Measurements from ENCODE around the gene B4GALNT3. TPM values are rescaled to one million over a fixed set of nuclear protein-coding genes. Genes with fewer than 3 reads are reported as not detected.
A peak's percentile ranks its signal among the peaks of the same experiment; 100 is the strongest.

B4GALNT3 gene
- total and polyA plus RNA-seq, 2 experiments from 2014 or later: 0.11 TPM; not detected in 1

- no peaks in the 10 kb centered on the region for H4K20me1 ChIP-seq (ENCODE audit: insufficient read depth)
- no peak for TF ChIP-seq EZH2phosphoT487 (IDR thresholded peaks at IDR 0.05; ENCODE audit: insufficient read depth, low read depth)
- TF ChIP-seq EZH2 (IDR thresholded peaks at IDR 0.05; ENCODE audit: insufficient read depth, poor library complexity, severe bottlenecking): no peak
- H3K27me3 ChIP-seq (replicated peaks; ENCODE audit: insufficient read depth): no peaks in the 10 kb centered on the region
- no peaks in the 10 kb centered on the region for H3K79me2 ChIP-seq (ENCODE audit: insufficient read depth)
- no peak overlapping the region for H3K4me2 ChIP-seq (ENCODE audit: unreplicated experiment)
- no peaks in the 10 kb centered on the region for H3F3A ChIP-seq (ENCODE audit: insufficient read depth)
- H3K4me3 ChIP-seq: no peak overlapping the region
- no peak overlapping the region for H3K9ac ChIP-seq
- in situ Hi-C loops (cut with MboI): loop anchor here (10.0 kb wide), 1 partner anchor 92 kb away; no protein-coding TSS in a partner anchor
- DNase-seq: peak; percentile 62
- 59 to 60% methylated on average over 16 of the region's 16 CpGs for WGBS, 2 experiments (ENCODE audit: low coverage in 1 of 2, low lambda C conversion rate in 2 of 2, missing lambda C conversion rate in 2 of 2)
- no peaks in the 10 kb centered on the region for H3K36me3 ChIP-seq (ENCODE audit: low read depth)
- H3K4me1 ChIP-seq (ENCODE audit: insufficient read depth): no peaks in the 10 kb centered on the region
- H2AFZ ChIP-seq: no peak overlapping the region
- H3K9me3 ChIP-seq (ENCODE audit: low read depth): no peaks in the 10 kb centered on the region
- H3K9me2 ChIP-seq (ENCODE audit: insufficient read depth): no peaks in the 10 kb centered on the region
- H3K27ac ChIP-seq: no peak overlapping the region
Measured at GRCh38 chr12:442235-442884, 17.4 kb upstream of the B4GALNT3 start.

- no peaks in the 10 kb centered on the region for H3K79me2 ChIP-seq (ENCODE audit: insufficient read depth)
- TF ChIP-seq EZH2phosphoT487 (IDR thresholded peaks at IDR 0.05; ENCODE audit: insufficient read depth, low read depth) (no peak), EZH2 (IDR thresholded peaks at IDR 0.05; ENCODE audit: insufficient read depth, poor library complexity, severe bottlenecking) (no peak)
- no peak overlapping the region for H3K9ac ChIP-seq
- H3K36me3 ChIP-seq (ENCODE audit: low read depth): no peaks in the 10 kb centered on the region
- no peaks in the 10 kb centered on the region for H3F3A ChIP-seq (ENCODE audit: insufficient read depth)
- no peak overlapping the region for H3K27ac ChIP-seq
- in situ Hi-C loops (cut with MboI): loop anchor here (5.0 to 10.0 kb wide), 2 partner anchors 88 to 105 kb away; no protein-coding TSS in a partner anchor
- no peak overlapping the region for H3K4me2 ChIP-seq (ENCODE audit: unreplicated experiment)
- no peak overlapping the region for H2AFZ ChIP-seq
- WGBS, 2 experiments (ENCODE audit: low coverage in 1 of 2, low lambda C conversion rate in 2 of 2, missing lambda C conversion rate in 2 of 2): 71 to 75% methylated on average over 1 of the region's 1 CpG
- H3K27me3 ChIP-seq (replicated peaks; ENCODE audit: insufficient read depth): peaks cover 30% of the 10 kb centered on the region
- no peaks in the 10 kb centered on the region for H3K4me1 ChIP-seq (ENCODE audit: insufficient read depth)
- H3K9me3 ChIP-seq (ENCODE audit: low read depth): no peaks in the 10 kb centered on the region
- H4K20me1 ChIP-seq (ENCODE audit: insufficient read depth): no peaks in the 10 kb centered on the region
- no peak overlapping the region for H3K4me3 ChIP-seq
- peak; percentile 50 for DNase-seq
- H3K9me2 ChIP-seq (ENCODE audit: insufficient read depth): no peaks in the 10 kb centered on the region
Measured at GRCh38 chr12:447141-447540, 12.6 kb upstream of the B4GALNT3 start.

GRCh38 chr12:449203-449602 lies 10.5 kb upstream of the B4GALNT3 start:
- no peak overlapping the region for H2AFZ ChIP-seq
- no peaks in the 10 kb centered on the region for H3K36me3 ChIP-seq (ENCODE audit: low read depth)
- no peaks in the 10 kb centered on the region for H3K4me1 ChIP-seq (ENCODE audit: insufficient read depth)
- H3K9me2 ChIP-seq (ENCODE audit: insufficient read depth): no peaks in the 10 kb centered on the region
- TF ChIP-seq EZH2phosphoT487 (IDR thresholded peaks at IDR 0.05; ENCODE audit: insufficient read depth, low read depth) (no peak), EZH2 (IDR thresholded peaks at IDR 0.05; ENCODE audit: insufficient read depth, poor library complexity, severe bottlenecking) (no peak)
- no peak for DNase-seq
- no peaks in the 10 kb centered on the region for H3F3A ChIP-seq (ENCODE audit: insufficient read depth)
- H4K20me1 ChIP-seq (ENCODE audit: insufficient read depth): no peaks in the 10 kb centered on the region
- no peaks in the 10 kb centered on the region for H3K79me2 ChIP-seq (ENCODE audit: insufficient read depth)
- WGBS, 2 experiments (ENCODE audit: low coverage in 1 of 2, low lambda C conversion rate in 2 of 2, missing lambda C conversion rate in 2 of 2): 70 to 75% methylated on average over 4 of the region's 4 CpGs
- no peak overlapping the region for H3K9ac ChIP-seq
- no peak overlapping the region for H3K4me3 ChIP-seq
- peaks cover 30% of the 10 kb centered on the region for H3K27me3 ChIP-seq (replicated peaks; ENCODE audit: insufficient read depth)
- no peaks in the 10 kb centered on the region for H3K9me3 ChIP-seq (ENCODE audit: low read depth)
- H3K4me2 ChIP-seq (ENCODE audit: unreplicated experiment): no peak overlapping the region
- in situ Hi-C loops (cut with MboI): loop anchor here (5.0 to 10.0 kb wide), 2 partner anchors 86 to 103 kb away; no protein-coding TSS in a partner anchor
- H3K27ac ChIP-seq: no peak overlapping the region

- Histone ChIP-seq H3K9me2 (ENCODE audit: insufficient read depth) (no peaks in the 10 kb centered on the region), H2AFZ (no peak overlapping the region), H3K9ac (no peak overlapping the region), H3K36me3 (ENCODE audit: low read depth) (no peaks in the 10 kb centered on the region), H3K4me2 (ENCODE audit: unreplicated experiment) (no peak overlapping the region), H3K4me3 (no peak overlapping the region), H4K20me1 (ENCODE audit: insufficient read depth) (no peaks in the 10 kb centered on the region), H3K79me2 (ENCODE audit: insufficient read depth) (no peaks in the 10 kb centered on the region), H3K4me1 (ENCODE audit: insufficient read depth) (no peaks in the 10 kb centered on the region), H3F3A (ENCODE audit: insufficient read depth) (no peaks in the 10 kb centered on the region), H3K9me3 (ENCODE audit: low read depth) (no peaks in the 10 kb centered on the region), H3K27me3 (replicated peaks; ENCODE audit: insufficient read depth) (peaks cover 33% of the 10 kb centered on the region), H3K27ac (no peak overlapping the region)
- in situ Hi-C loops (cut with MboI): no loop called here
- no peak for DNase-seq
- TF ChIP-seq EZH2phosphoT487 (IDR thresholded peaks at IDR 0.05; ENCODE audit: insufficient read depth, low read depth): no peak
- TF ChIP-seq EZH2 (IDR thresholded peaks at IDR 0.05; ENCODE audit: insufficient read depth, poor library complexity, severe bottlenecking): no peak
- 59 to 62% methylated on average over 3 of the region's 3 CpGs for WGBS, 2 experiments (ENCODE audit: low coverage in 1 of 2, low lambda C conversion rate in 2 of 2, missing lambda C conversion rate in 2 of 2)
Measured at GRCh38 chr12:450438-450837, 9.3 kb upstream of the B4GALNT3 start.
